HG02610 (cell line): ENCODE data around the gene PDZRN4.
"Not testable (repeated sequence)": the region's sequence is repeated elsewhere in the genome, so short reads cannot be mapped to it uniquely, and the experiment has no call there.

Experiments
- ATAC-seq: cut with Tn5 transposase; IDR thresholded peaks from one replicate; pipeline ENCODE4 v1.9.1; 2021; ENCODE audit warnings: mild to moderate bottlenecking, moderate library complexity; ENCODE audit not compliant: unreplicated experiment

PDZRN4 gene

GRCh38 chr12:41188058-41188840 is at the start of gene PDZRN4:
Gene PDZRN4, plus strand, starts transcription at chr12:41188320.
- no peak for ATAC-seq

- ATAC-seq, result peak; percentile 62
Observed at GRCh38 chr12:41140117-41140516, 48.0 kb upstream of the PDZRN4 start.

- no peak for ATAC-seq
Observed at GRCh38 chr12:41141104-41141503, 47.0 kb upstream of the PDZRN4 start.

GRCh38 chr12:41142376-41142775 is 45.7 kb upstream of the PDZRN4 start:
- ATAC-seq, result no peak

- ATAC-seq, result no peak
Observed at GRCh38 chr12:41151793-41152192, 36.3 kb upstream of the PDZRN4 start.

GRCh38 chr12:41162461-41162860 is 25.7 kb upstream of the PDZRN4 start:
- no peak for ATAC-seq

GRCh38 chr12:41167701-41168100 is 20.4 kb upstream of the PDZRN4 start:
- ATAC-seq, result no peak

GRCh38 chr12:41174602-41175001 is 13.5 kb upstream of the PDZRN4 start:
- ATAC-seq, result no peak

GRCh38 chr12:41179507-41179906 is 8.6 kb upstream of the PDZRN4 start:
- not testable (repeated sequence) for ATAC-seq

GRCh38 chr12:41184864-41185263 is 3.3 kb upstream of the PDZRN4 start:
- ATAC-seq, result no peak

- no peak for ATAC-seq
Observed at GRCh38 chr12:41186026-41186425, 2.1 kb upstream of the PDZRN4 start.

GRCh38 chr12:41188841-41189394 is 798 bp downstream of the PDZRN4 start:
- ATAC-seq, result no peak

GRCh38 chr12:41189395-41190251 is 1.5 kb downstream of the PDZRN4 start:
- ATAC-seq, result no peak

- ATAC-seq, result no peak
Observed at GRCh38 chr12:41190338-41190737, 2.2 kb downstream of the PDZRN4 start.

GRCh38 chr12:41191549-41191948 is 3.4 kb downstream of the PDZRN4 start:
- ATAC-seq, result not testable (repeated sequence)

GRCh38 chr12:41193311-41193710 is 5.2 kb downstream of the PDZRN4 start:
- no peak for ATAC-seq

GRCh38 chr12:41202051-41202450 is 13.9 kb downstream of the PDZRN4 start:
- ATAC-seq, result no peak

- peak; percentile 63 for ATAC-seq
Observed at GRCh38 chr12:41205070-41205709, 17.1 kb downstream of the PDZRN4 start.

GRCh38 chr12:41206298-41206697 is 18.2 kb downstream of the PDZRN4 start:
- no peak for ATAC-seq

- ATAC-seq, result no peak
Observed at GRCh38 chr12:41211448-41211847, 23.3 kb downstream of the PDZRN4 start.

GRCh38 chr12:41212625-41213024 is 24.5 kb downstream of the PDZRN4 start:
- no peak for ATAC-seq
